Measurements from ENCODE around the gene SHE. TPM values are rescaled to one million over a fixed set of nuclear protein-coding genes. Genes with fewer than 3 reads are reported as not detected.

Gene SHE
- total and polyA plus RNA-seq, 2 of the 8 experiments (the other 6 are each of a cell fraction or from before 2014, with no cell fraction given) = 0.44 to 0.45 TPM

GRCh38 chr1:154481053-154481452, 21.2 kb downstream of the SHE start:
- H3K27me3 ChIP-seq (replicated peaks in 1 of 4; ENCODE audit: control insufficient read depth in 3 of 4, extremely low read depth in 1 of 4, insufficient read depth in 3 of 4, low read length in 3 of 4) = no peaks in the 10 kb centered on the region
- CTCF ChIA-PET (ENCODE audit: partially characterized antibody) = interaction anchor here (0.8 to 7.5 kb wide), 27 partner anchors 11 to 563 kb away, joined by 3 to 117 read pairs (median 5); partner anchors contain the start of gene SHE
- no peak overlapping the region for H3K14ac ChIP-seq (ENCODE audit: insufficient read length)
- H3K4me1 ChIP-seq (replicated peaks in 1 of 4; ENCODE audit: control insufficient read depth in 3 of 4, insufficient read depth in 4 of 4, low read length in 3 of 4) = no peaks in the 10 kb centered on the region; a peak in 1 of 7 replicates
- no peak overlapping the region for H2BK12ac ChIP-seq (ENCODE audit: low read depth, low read length)
- no peak overlapping the region for H2AFZ ChIP-seq (ENCODE audit: low read length)
- H3K18ac ChIP-seq (ENCODE audit: extremely low read depth, low read length) = no peak overlapping the region
- POLR2A ChIA-PET (ENCODE audit: partially characterized antibody) = interaction anchor here (1.2 kb wide), 1 partner anchor 96 kb away, joined by 3 read pairs; no protein-coding TSS in a partner anchor
- no peaks in the 10 kb centered on the region for H3K23me2 ChIP-seq (ENCODE audit: low read depth, low read length)
- H3K9ac ChIP-seq (replicated peaks in 1 of 4; ENCODE audit: extremely low read depth in 1 of 4, low read depth in 3 of 4, low read length in 3 of 4) = no peak overlapping the region
- no peak overlapping the region for H3K23ac ChIP-seq (ENCODE audit: insufficient read length)
- 45% methylated on average over 1 of the region's 1 CpG; no CpG with 5 or more reads in 1 of the 2 experiments for WGBS, 2 experiments (ENCODE audit: extremely low coverage in 1 of 2, insufficient coverage in 1 of 2, insufficient read length in 1 of 2, insufficient replicate concordance in 2 of 2, low coverage in 1 of 2, low lambda C conversion rate in 2 of 2, missing lambda C conversion rate in 1 of 2)
- H3K36me3 ChIP-seq (ENCODE audit: control insufficient read depth in 2 of 4, insufficient read depth in 4 of 4, low read length in 3 of 4) = no peaks in the 10 kb centered on the region
- H3K4me3 ChIP-seq (ENCODE audit: extremely low read depth in 1 of 4, insufficient read depth in 2 of 4, low read depth in 3 of 4, low read length in 4 of 4) = no peak overlapping the region
- H2BK5ac ChIP-seq (ENCODE audit: low read depth, low read length) = no peak overlapping the region
- H3K56ac ChIP-seq (replicated peaks; ENCODE audit: insufficient read length, low read depth, low read length) = no peak overlapping the region
- H3K9me3 ChIP-seq (ENCODE audit: insufficient read depth in 2 of 2, low read depth in 1 of 2, low read length in 1 of 2) = no peaks in the 10 kb centered on the region
- H3K79me1 ChIP-seq (ENCODE audit: low read depth, low read length) = no peaks in the 10 kb centered on the region
- no peak overlapping the region for H3K4me2 ChIP-seq (ENCODE audit: insufficient read depth in 1 of 2, low read depth in 2 of 2, low read length in 2 of 2)
- no peak overlapping the region for H3K4ac ChIP-seq (replicated peaks; ENCODE audit: insufficient read length, low read depth, low read length)
- FAIRE-seq (no peak), DNase-seq (ENCODE audit: low read depth in 1 of 2, low spot score in 2 of 2) (no peak)
- no peak overlapping the region for H4K8ac ChIP-seq (ENCODE audit: extremely low read depth, insufficient read depth, low read length)
- TF ChIP-seq BACH1 (IDR thresholded peaks at IDR 0.05; ENCODE audit: low read length) (no peak), CHD2 (IDR thresholded peaks at IDR 0.05; ENCODE audit: low read length) (no peak), SAP30 (IDR thresholded peaks at IDR 0.05; ENCODE audit: insufficient read depth, insufficient replicate concordance, low read length) (no peak), NANOG (IDR thresholded peaks at IDR 0.05; ENCODE audit: insufficient read depth, low read depth, low read length, poor library complexity, severe bottlenecking) (no peak), EGR1 (IDR thresholded peaks at IDR 0.05; ENCODE audit: borderline replicate concordance, low read depth, low read length) (no peak), RBBP5 (IDR thresholded peaks at IDR 0.05; ENCODE audit: borderline replicate concordance, low read depth, low read length) (no peak)
- no peak overlapping the region for H4K91ac ChIP-seq (replicated peaks; ENCODE audit: insufficient read length, low read length)
- no peak overlapping the region for H2BK20ac ChIP-seq (ENCODE audit: low read length)
- no peaks in the 10 kb centered on the region for H3K79me2 ChIP-seq (ENCODE audit: control insufficient read depth in 1 of 2, insufficient read depth in 2 of 2, low read length in 2 of 2)
- H2BK120ac ChIP-seq (replicated peaks; ENCODE audit: low read depth, low read length) = no peak overlapping the region
- H4K20me1 ChIP-seq (replicated peaks in 1 of 2; ENCODE audit: control insufficient read depth in 1 of 2, insufficient read depth in 2 of 2, low read length in 2 of 2) = no peaks in the 10 kb centered on the region
- H4K5ac ChIP-seq (ENCODE audit: insufficient read length, low read depth, low read length) = no peak overlapping the region
- no peak overlapping the region for H2AK5ac ChIP-seq (ENCODE audit: low read depth, low read length)
- no peak overlapping the region for H2BK15ac ChIP-seq (ENCODE audit: low read length)
- no peak overlapping the region for H3K27ac ChIP-seq (ENCODE audit: low read depth, low read length)

Measured in H1 (cell line).